Activated CD4-positive, alpha-beta T cell treated with anti-CD3 and anti-CD28 coated beads, Interleukin-2, Interleukin-4, amounts not matched to agents 100 ng/mL and 50 ng/mL, durations not matched to agents 16 hours and 8 hours (primary cell): ENCODE measurements around the gene SEC22A.

Source experiments
- DNase-seq: peaks from one replicate; pipeline ENCODE4 v3.0.0-alpha.2; 2020; ENCODE audit warnings: low spot score

Gene SEC22A

DNA sequence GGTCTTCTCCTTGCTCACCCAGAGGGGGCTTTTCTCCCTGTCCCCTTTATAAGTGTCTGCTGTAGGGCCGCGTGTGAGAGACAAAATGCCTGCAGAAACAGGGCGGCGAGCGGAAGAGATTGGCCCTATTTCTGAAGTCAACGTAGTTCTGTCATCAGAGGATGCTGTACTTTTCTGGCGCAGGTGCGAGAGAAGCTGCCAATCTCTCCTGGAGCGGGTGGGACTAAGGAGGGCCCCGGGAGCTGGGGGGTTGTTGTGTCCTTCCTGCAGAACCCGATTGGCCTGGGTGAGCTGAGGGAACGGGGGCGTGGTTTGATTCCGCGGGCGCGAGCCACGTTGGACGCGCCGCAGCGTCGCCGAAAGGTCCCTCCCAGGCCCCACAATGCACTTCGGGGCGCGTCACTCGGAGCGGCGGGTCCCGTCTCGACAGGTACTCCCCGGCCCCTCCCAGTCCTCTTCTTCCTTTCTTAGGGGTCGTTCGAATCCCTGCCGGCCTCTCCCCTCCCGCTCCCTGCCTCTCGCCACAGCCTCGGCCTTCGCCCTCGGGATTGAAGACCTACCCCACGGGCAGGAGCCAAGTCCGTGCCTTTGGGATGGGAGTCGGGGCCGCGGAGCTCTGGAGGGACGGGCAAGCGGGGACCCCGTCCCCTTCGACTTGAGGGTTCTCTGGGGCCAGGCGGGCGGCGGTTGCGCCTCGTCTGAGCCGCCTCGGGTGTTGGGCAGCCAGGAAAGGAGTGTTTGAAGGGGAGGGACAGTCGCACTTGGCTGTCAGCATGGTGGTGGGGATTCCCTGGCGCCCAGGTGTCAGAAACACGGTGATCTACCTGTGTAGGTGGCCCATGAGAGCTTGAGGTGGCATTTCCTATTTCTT, at the start of gene SEC22A:
Gene SEC22A, plus strand, starts transcription at position 387 of the 871 bp plus-strand sequence. CDS start 7,275 bp downstream, outside the sequence.
- peak; percentile 97 for DNase-seq

DNA sequence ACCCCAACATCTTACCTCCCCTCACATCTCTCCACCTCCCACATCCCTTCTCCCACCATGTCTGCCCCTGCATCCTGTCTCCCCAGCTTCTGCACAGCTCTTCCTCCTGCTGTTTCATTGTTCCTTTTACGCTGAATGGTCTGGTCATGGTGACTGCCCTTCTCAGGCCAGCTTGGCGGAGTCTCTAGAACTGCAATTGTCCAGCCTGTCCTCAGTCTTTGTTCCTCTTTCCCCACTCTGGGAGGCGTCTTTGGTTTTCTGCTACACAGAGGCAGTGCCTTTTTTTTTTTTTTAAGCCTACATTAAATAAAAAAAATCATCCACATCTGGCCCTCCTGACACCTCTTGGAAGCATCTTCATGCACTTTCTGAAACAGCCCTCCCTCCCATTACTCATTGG, 49.1 kb upstream of the SEC22A start:
- no peak for DNase-seq

DNA sequence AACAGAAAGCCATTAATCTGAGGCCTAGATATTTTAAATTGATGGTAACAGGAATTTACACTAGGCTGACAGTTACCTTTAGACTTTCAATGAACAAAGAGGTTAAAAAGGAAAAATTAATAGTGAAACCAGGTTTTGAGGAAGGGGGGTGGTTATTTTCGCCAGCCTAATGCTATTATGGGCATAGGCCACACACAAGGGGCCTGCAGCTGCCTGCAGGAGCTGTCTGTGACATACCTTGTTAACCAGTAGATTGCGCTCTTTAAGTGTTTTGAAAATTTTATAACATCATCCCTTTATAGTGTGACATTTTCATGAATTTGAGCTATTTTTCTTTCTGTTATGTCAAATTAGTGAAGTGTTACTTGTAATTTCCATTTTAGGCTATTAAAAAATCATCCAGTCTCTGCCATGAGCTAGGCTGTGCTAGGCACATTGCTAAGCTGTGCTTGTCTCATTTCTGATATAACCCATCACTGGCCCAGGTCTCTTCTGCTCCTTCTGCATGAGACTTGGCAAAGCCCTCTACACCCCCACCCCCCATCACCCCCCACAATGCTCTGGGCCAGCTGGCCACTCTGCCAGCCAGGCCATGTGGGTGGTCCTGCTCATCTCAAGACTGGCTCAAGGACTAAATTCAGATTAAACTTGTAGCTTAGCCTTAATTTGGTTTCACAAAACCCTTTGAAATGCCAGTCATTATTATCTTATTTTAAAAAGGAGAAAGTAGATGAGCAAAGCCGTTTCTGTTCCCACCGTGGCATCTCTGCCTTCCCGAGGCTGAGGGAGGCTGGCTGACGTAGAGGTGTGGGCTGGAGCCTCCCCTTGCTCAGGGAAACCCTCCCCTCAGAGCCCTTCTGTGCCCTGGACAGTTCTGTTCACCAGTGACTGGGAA, 48.4 kb upstream of the SEC22A start:
- no peak for DNase-seq

DNA sequence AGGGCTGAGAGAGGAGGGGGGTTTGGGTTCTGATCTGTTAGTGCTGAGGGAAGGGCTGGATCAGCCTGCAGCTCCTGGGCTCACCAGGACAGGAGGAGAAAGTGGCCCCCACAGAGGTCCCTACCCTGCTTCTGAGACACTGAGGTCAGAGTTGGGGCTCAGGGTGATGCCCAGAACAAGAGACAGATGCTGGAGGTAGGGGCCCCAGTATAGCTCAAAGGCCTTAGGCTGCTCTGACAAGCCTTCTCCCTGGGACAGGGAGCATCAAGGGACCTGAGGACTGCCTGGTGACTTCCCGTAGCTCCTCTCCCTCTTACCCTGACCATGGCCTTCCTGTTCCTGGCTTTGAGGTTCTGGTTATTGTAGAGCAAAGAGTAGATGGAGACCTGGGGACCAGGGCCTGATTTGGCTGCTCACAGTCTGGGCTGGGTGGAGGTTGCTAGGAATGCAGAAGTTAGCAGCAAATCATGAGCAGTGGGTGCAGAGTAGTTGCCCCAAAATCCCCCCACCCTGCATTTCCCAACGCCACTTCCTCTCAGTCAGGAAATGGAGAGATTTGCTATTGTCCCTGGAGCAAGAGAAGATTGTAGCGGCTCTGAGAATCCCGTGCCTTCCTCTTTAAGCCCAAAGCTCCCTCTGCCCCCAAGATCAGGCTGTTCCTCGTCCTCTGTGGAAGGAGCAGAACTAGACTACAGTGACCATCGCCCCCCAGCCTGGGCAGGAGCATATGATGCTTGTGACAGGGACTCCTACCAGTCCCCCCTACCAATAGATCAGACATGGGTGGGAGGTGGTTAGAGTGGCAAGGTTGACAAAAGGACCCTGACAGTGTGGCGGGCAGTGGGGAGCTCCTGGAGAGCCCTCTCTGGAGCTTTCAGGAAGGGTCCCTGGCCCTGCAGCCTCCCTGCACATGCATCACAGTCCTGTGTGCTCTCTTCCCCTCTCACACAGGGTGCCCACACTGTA, 47.4 kb upstream of the SEC22A start:
- no peak for DNase-seq

DNA sequence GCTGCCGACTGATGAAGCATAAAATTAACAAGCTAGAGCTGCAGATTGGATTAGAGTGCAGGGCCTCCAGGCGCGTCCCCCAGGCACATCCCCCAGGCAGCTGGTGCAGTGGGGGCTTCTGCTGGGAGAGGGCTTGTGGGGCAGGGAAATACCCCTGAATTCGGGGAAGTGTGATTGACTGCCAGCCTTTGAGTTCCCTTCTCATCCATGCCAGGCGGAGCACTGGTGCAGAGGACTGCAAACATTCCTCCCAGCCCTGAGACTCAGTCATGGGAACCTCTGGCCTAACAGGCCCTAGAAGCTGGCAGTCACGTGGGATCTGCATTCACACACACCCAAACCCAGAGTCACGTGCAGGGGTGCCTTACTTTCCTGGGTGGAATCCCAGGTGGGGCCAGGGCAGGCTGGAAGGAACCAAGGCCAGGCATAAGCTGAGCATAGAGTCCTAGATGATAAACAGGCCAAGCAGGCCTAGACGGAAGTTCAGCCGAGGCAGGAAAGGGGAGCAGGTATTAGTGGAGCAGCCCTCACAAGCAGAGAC, 46.2 kb upstream of the SEC22A start:
- DNase-seq, result no peak

DNA sequence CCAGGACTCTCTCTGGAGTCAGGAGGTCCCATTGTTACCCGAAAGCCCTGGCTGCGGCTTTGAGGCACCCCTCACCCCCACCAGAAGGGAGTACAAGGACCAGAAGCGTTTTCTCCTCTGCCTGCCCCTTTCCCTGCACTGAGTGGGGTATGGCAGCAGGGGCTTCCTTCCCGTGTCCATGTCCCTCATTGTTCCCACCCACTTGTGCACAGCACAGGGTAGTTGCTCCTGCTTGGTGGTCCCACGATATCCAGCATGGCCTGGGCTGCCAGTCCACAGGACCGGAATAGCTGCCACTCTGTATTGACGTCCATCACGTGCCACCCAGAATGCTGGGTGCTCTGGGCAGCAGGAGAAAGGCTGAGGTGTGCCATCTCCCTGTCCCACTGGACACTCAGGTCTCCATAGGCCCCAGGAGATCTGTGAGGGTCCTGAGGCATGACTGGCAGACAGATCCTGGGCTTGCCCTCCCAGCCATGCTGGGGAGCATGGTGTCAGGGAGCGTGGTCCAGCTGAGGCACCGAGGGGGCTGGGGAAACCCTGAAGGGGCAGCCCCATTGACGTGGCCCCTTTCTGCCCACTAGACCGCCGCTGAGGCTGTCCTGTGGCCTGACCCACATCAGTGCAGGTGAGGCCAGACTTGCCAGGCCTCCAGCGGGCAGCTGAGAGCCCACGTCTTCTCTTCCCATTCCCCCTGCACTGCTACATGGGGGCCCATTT, 45.3 kb upstream of the SEC22A start:
- DNase-seq, result no peak

DNA sequence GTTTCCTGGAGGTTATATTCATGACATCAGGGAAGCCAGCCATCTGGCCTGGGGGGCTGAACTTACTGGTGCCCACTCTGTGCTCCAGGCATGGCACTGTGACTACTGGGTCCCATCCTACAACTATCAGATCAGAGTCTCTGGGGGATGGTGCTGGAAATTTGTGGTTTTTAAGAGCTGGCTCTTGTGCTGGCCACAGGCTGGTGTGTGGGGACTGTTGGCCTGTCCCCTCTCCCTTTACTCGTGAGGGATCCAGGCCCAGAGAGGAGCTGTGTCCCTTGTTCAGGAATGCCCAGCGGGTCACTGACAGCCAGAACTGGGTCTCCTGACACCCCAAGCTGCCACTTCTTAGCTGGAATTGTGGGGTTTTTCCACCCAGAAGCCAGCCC, 44.5 kb upstream of the SEC22A start:
- DNase-seq, result no peak

DNA sequence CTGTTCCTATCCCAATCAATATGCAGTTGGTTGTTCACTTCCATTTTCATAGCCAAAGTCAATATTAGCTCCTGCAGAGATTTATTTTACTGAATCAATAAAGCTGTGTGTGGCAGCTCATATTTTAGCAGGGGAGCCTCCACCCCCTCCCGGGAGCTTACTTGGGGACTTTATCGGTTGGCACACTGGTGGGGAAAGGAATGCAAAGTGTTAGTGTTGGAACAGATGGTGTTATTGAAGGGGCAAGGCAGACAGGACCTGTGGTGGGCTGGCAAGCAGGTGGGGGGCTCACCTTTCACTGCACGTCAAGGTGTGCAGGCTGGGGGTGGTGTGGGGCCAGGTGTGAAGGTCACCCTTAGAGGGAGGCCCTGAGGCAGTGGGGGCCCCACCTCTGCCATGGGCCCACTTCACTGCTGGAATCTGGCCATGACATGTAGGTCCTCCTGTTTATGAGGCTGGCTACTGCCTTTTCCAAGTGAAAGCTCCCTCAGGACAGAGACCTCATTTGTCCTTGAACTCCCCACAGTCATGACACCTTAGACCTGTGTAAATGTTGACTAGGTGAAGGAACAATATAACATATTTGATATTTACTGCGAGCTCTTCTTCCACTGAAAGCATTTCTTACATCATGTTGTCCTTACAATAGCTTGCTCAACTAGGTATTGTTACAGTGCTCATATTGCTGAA, 44.0 kb upstream of the SEC22A start:
- no peak for DNase-seq

DNA sequence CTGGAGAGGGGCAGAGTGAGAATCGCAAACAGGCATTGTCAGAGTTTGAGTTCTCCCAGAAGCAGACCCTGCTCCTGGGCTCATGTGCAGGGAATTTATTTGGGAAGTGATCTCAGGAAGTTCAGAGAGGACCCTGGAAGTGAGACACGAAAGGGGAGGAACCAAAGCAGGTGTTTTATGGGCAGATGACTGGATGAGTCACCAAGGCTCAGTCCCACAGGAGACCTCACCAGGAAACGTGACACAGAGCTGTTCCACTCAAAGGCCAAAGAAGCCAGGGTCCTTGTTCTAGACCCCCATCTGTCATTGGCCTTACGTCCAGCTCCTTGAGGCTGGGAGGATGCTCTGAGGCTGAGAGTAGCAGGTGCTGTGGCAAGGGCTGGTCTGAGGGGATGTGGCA, 43.4 kb upstream of the SEC22A start:
- DNase-seq, result no peak

DNA sequence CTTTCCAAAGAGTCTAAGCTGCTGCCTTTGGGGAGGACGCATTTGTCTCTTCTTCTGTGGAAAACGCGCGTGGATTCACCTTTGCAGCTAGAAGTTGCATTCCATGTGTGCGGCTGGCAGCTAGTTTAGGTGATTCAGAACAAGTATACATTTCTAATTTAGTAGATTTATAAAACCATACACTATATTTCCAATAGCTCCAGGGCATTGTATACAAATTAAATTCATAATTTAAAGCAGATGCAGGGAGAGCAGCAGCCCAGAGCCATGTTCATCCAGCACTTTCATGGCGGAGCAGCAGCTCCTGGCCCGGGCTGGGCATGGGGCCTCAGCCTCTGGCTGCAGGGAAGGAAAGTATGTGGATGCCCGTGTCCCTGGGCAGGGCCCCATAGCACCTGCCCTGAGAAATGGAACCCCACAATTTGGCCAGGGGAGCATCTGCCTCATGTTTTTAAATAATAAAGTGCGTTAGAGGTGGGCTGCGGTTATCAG, 42.8 kb upstream of the SEC22A start:
- DNase-seq, result no peak

- DNase-seq, result no peak
These were observed 41.7 kb upstream of the SEC22A start for GRCh38 chr3:123159926-123160635.

DNA sequence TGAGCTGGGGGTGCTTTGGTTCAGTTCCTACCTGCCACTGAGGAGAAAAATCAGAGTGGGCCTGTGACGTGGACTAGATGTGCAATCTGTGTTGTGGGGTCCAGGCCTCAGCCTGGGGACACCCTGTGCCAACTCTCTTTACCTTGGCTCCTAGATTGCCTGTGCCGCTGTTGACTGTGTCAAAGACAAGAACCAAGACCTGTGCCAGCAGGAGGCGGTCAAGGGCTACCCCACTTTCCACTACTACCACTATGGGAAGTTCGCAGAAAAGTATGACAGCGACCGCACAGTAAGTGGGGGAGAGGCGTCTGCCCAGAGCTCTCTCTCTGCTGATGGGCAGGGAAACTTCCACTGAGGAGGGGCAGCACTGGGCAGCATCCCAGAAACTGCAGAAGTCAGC, 40.6 kb upstream of the SEC22A start:
- no peak for DNase-seq

DNA sequence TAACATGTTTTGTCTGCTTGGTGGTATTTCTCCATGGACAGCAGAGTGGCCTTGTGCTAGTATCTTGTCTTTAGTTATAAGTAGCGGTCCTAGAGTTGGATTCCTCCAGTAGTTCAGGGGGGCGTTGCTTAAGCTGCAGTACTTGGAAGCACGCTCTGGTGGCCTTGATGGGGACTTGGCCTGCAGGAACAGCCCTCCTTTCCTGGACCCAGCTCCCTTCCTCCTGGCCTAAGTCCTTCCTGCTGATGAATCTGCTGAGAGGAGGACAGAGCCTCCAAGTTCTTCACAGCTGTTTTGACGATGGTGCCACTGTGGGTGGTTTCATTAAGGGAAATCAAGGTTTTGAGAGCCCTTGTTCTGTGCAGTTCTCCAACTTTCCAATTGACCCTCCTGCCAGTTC, 38.6 kb upstream of the SEC22A start:
- DNase-seq, result no peak

- no peak for DNase-seq
These were observed 36.6 kb upstream of the SEC22A start for GRCh38 chr3:123165163-123165562.

DNA sequence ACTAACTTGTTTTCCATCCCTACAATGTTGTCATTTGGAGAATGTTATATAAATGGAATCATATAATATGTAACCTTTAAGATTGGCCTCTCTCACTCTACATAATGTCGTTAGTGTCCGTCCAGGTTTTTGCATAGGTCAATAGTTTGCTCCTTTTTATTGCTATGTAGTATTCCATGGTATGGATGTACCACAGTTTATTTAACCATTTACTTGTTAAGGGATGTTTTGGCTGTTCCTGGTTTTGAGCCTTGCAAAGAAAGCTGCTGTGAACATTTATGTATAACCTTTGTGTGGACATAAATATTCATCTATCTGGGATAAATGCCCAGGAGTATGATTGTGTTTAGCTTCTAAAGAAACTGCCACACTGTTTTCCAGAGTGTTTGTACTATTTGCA, 34.1 kb upstream of the SEC22A start:
- DNase-seq, result no peak

GRCh38 chr3:123168122-123168521, 33.6 kb upstream of the SEC22A start:
- DNase-seq, result no peak

DNA sequence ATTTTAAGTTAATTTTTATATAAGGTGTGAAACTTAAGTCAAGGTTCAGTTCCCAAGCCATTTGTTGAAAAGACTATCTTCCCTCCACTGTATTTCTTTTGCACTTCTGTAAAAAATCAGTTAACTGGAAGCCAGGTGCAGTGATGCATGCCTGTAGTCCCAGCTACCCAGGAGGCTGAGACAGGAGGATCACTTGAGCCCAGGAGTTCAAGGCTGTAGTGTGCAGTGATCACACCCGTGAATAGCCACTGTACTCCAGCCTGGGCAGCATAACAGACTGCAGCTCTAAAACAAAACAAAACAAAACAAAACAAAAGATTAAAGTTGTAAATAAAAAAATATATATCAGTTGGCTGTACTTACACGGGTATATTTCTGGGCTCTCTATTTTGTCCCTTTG, 33.1 kb upstream of the SEC22A start:
- no peak for DNase-seq

GRCh38 chr3:123169492-123169929, 32.2 kb upstream of the SEC22A start:
- no peak for DNase-seq

GRCh38 chr3:123169930-123170329, 31.8 kb upstream of the SEC22A start:
- no peak for DNase-seq
